Adrenal gland (tissue), 5 donors: ENCODE measurements around the gene NR6A1.

Experiments used
- POLR2A ChIP-seq, 2 donors: fragments of 450-650 bp; IDR thresholded peaks; one replicate each; pipeline ENCODE4 v1.6.1; 2017; ENCODE audit warnings: antibody characterized with exemption in 2 of 2, mild to moderate bottlenecking in 2 of 2, moderate library complexity in 1 of 2
- TF ChIP-seq, protein P1 (sequence below), 6 experiments: fragments of 450-650 bp in 4 of 6; fragments of 200-600 bp in 2 of 6; sonication (generic) in 1 of 6; IDR thresholded peaks; 1 replicate in 5 of 6; 2 replicates in 1 of 6; pipeline versions ENCODE4 v1.5.1 to v1.8.0; 2016 to 2021; ENCODE audit warnings: antibody characterized with exemption in 6 of 6, mild to moderate bottlenecking in 2 of 6, moderate library complexity in 1 of 6
- donor health status: DM: no; HTN: no; CAD: no.

DNA sequence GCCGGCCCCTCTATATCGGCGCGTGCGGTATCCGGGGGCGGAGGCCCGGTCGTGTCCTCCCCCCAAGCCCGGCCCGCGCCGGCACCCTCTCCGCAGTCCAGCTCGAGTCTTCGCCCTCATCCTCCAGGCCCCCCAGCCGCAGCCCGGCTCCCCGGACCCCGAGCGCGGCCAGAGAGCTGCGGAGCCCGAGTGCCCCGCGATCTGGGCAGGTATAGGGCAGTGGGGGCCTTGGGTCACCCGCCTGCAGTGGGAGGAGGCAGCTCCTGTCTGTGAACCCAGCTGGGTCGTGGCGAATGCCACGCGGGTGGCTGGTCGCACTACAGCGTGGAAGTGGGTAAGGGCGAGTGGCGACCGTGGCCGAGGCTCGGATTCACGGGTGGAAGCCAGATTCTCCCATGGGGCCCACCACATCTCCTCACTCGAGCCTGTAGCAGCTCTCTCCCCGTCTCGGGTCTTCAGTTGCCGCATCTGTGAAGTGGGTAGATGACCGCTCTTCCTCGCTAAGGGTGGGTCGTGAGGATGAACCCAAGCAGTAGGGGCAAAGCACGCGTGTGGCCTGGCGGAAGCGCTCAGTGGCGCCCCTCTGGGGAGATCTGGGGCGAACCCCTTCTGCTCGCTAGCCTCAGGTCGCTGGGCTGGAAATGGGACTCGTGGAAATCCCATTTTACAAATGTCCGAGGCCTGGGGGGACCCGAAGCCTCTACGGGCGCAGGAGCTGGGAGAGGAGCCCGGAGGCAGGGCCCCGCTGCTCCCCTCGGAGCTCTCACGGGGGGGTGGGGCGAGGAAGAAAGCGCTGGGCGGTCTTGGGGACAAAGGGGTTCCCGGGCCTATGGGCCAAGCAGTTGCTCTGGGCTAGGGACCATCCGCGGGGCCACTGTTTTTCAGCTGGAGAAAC, 265.9 kb downstream of the NR6A1 start:
- TF ChIP-seq, protein P1, sequence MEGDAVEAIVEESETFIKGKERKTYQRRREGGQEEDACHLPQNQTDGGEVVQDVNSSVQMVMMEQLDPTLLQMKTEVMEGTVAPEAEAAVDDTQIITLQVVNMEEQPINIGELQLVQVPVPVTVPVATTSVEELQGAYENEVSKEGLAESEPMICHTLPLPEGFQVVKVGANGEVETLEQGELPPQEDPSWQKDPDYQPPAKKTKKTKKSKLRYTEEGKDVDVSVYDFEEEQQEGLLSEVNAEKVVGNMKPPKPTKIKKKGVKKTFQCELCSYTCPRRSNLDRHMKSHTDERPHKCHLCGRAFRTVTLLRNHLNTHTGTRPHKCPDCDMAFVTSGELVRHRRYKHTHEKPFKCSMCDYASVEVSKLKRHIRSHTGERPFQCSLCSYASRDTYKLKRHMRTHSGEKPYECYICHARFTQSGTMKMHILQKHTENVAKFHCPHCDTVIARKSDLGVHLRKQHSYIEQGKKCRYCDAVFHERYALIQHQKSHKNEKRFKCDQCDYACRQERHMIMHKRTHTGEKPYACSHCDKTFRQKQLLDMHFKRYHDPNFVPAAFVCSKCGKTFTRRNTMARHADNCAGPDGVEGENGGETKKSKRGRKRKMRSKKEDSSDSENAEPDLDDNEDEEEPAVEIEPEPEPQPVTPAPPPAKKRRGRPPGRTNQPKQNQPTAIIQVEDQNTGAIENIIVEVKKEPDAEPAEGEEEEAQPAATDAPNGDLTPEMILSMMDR (IDR thresholded peaks at IDR 0.05) = peak in 4 of 6 experiments; percentile 20 to 38 (median 21)
- TF ChIP-seq POLR2A (IDR thresholded peaks at IDR 0.05) = no peak
